ENCODE data around the gene C9orf50. TPM values are rescaled to one million over a fixed set of nuclear protein-coding genes. Genes with fewer than 3 reads are reported as not detected.

C9orf50 gene
- total RNA-seq, 1 experiment from 2014 or later, result not detected

GRCh38 chr9:129567842-129568559 is 52.9 kb downstream of the C9orf50 start:
- WGBS (ENCODE audit: extremely low coverage, insufficient read length, low lambda C conversion rate), result no CpG with 5 or more reads among the region's 27 CpGs
- Mint-ChIP-seq H3K36me3 (ENCODE audit: insufficient read depth in 1 of 3, low read depth in 3 of 3) (no peaks in the 10 kb centered on the region; a peak in 1 of 7 replicates), H3K4me1 (peaks cover 29 to 33% of the 10 kb centered on the region in 2 experiments), H3K27ac (no peak overlapping the region), H3K4me3 (peak overlapping the region; percentile 67 to 89), H3K9me3 (peaks cover 0 to 4% of the 10 kb centered on the region in 2 experiments; a peak in 2 of 5 replicates), H3K27me3 (ENCODE audit: low read depth) (peaks cover 13% of the 10 kb centered on the region)
- Histone ChIP-seq H3K79me2 (ENCODE audit: insufficient read depth, low read length) (no peaks in the 10 kb centered on the region), H3K56ac (ENCODE audit: insufficient read length, low read depth, low read length) (no peak overlapping the region), H2AFZ (ENCODE audit: low read length) (no peak overlapping the region), H3K14ac (ENCODE audit: insufficient read depth, low read length) (no peak overlapping the region), H4K91ac (ENCODE audit: insufficient read length, low read depth, low read length) (no peak overlapping the region), H3K27ac (ENCODE audit: insufficient read length, low read depth, low read length) (no peak overlapping the region), H4K8ac (replicated peaks; ENCODE audit: insufficient read length, low read depth, low read length) (no peak overlapping the region), H2AK5ac (ENCODE audit: insufficient read length, low read length) (no peak overlapping the region), H3K4me1 (ENCODE audit: insufficient read depth, low read length) (no peaks in the 10 kb centered on the region; the same call in 1 of the 2 replicates), H2BK12ac (ENCODE audit: insufficient read length, low read depth, low read length) (no peak overlapping the region), H4K20me1 (ENCODE audit: control insufficient read depth, insufficient read depth, insufficient read length) (no peaks in the 10 kb centered on the region), H2BK20ac (ENCODE audit: low read depth, low read length, poor library complexity, severe bottlenecking) (no peak overlapping the region), H2BK15ac (ENCODE audit: low read depth, low read length) (no peak overlapping the region), H3K18ac (ENCODE audit: insufficient read length, low read depth, low read length) (no peak overlapping the region), H3K9me3 (ENCODE audit: control insufficient read depth, low read depth, low read length) (no peaks in the 10 kb centered on the region), H2BK120ac (ENCODE audit: low read depth, low read length, poor library complexity, severe bottlenecking) (no peak overlapping the region), H3K23ac (ENCODE audit: insufficient read length, low read depth, low read length) (no peak overlapping the region), H3T11ph (ENCODE audit: low read length) (no peak overlapping the region), H3K4ac (ENCODE audit: low read depth, low read length) (no peak overlapping the region), H2BK5ac (ENCODE audit: insufficient read length, low read length) (no peak overlapping the region), H3K23me2 (ENCODE audit: insufficient read length, low read depth, low read length, poor library complexity, severe bottlenecking) (peaks cover 4% of the 10 kb centered on the region), H3K79me1 (ENCODE audit: insufficient read depth, low read depth, low read length, poor library complexity, severe bottlenecking) (no peaks in the 10 kb centered on the region), H3K4me2 (ENCODE audit: insufficient read depth, insufficient read length, low read length) (peak overlapping the region; percentile 74), H4K5ac (ENCODE audit: insufficient read length, low read depth, low read length) (no peak overlapping the region), H3K27me3 (ENCODE audit: insufficient read depth, low read length) (no peaks in the 10 kb centered on the region), H3K9ac (ENCODE audit: extremely low read depth, insufficient read length, low read length) (no peak overlapping the region)
- DNase-seq, result peak; percentile 86
- peak; percentile 21; the same call in 1 of the 3 replicates for TF ChIP-seq CTCF (conservative IDR thresholded peaks at IDR 0.05)

Data from H9 (cell line).